AG09319 (cell line): ENCODE data around the gene HRH1.
"Not testable (repeated sequence)": the region's sequence is repeated elsewhere in the genome, so short reads cannot be mapped to it uniquely, and the experiment has no call there.

Source experiments
- DNase-seq: peaks from one replicate; pipeline ENCODE4 v3.0.0-alpha.2; 2010; ENCODE audit warnings: low read depth; ENCODE audit errors: extremely low read depth
- CTCF ChIP-seq: IDR thresholded peaks from 2 replicates; pipeline ENCODE4 v1.5.1; 2011; ENCODE audit warnings: low read depth, mild to moderate bottlenecking, inconsistent platforms, low read length, moderate library complexity

HRH1 gene

GRCh38 chr3:11254876-11255275, 100.6 kb downstream of the HRH1 start:
- TF ChIP-seq CTCF, result no peak
- DNase-seq, result no peak

GRCh38 chr3:11255537-11255936, 101.2 kb downstream of the HRH1 start:
- not testable (repeated sequence) for DNase-seq

- DNase-seq, result no peak
- TF ChIP-seq CTCF, result no peak
Measured at GRCh38 chr3:11258958-11259357, 104.7 kb downstream of the HRH1 start.

- TF ChIP-seq CTCF, result no peak
- no peak for DNase-seq
Measured at GRCh38 chr3:11260460-11260859, 106.2 kb downstream of the HRH1 start.

GRCh38 chr3:11269007-11269406, 114.7 kb downstream of the HRH1 start:
- TF ChIP-seq CTCF, result no peak
- DNase-seq, result no peak

- TF ChIP-seq CTCF, result no peak
Measured at GRCh38 chr3:11271986-11272904, 118.0 kb downstream of the HRH1 start, which contains the start of gene ATG7. Gene ATG7 (plus strand): TSS chr3:11272397. CDS start chr3:11298696, 26,299 bp downstream.

GRCh38 chr3:11272906-11273574, 118.7 kb downstream of the HRH1 start:
- no peak for DNase-seq
- TF ChIP-seq CTCF, result no peak

More at GRCh38 chr3:11271986-11272904, 118.0 kb downstream of the HRH1 start, which contains the start of gene ATG7:
- peak; percentile 90 for DNase-seq
